AG10803 (cell line): ENCODE data around the gene EEFSEC.

Experiments used
- DNase-seq: peaks from one replicate; pipeline ENCODE4 v3.0.0; 2010; ENCODE audit warnings: low read depth
- H3K4me3 ChIP-seq: 2 replicates; pipeline ENCODE4 v1.5.1; 2011; ENCODE audit warnings: mild to moderate bottlenecking, low read length, control low read depth
- TF ChIP-seq, protein P1 (sequence below): conservative IDR thresholded peaks from 2 replicates; pipeline ENCODE4 v1.5.1; 2011; ENCODE audit warnings: mild to moderate bottlenecking, low read length, control low read depth, inconsistent platforms

Gene EEFSEC

DNA sequence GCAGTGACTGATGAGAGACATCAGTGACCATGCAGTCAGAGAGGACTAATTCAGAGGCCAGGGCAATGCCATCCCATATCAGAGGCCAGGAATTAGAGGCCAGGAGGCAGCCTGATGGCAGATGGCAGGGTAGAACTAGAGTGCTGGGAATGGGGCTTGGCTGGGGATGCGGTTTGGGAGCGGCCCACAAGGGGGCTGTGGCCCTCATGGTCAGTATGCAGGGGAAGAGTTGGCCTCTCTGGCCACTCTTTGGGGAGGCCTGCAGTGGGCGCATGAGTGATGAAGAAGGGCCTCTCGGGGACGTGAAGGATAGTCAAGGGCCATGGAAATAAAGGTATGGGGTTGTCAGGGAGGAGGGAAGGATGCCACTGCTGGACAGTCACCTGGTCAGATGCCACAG is 101.7 kb downstream of the EEFSEC start:
- TF ChIP-seq, protein P1, sequence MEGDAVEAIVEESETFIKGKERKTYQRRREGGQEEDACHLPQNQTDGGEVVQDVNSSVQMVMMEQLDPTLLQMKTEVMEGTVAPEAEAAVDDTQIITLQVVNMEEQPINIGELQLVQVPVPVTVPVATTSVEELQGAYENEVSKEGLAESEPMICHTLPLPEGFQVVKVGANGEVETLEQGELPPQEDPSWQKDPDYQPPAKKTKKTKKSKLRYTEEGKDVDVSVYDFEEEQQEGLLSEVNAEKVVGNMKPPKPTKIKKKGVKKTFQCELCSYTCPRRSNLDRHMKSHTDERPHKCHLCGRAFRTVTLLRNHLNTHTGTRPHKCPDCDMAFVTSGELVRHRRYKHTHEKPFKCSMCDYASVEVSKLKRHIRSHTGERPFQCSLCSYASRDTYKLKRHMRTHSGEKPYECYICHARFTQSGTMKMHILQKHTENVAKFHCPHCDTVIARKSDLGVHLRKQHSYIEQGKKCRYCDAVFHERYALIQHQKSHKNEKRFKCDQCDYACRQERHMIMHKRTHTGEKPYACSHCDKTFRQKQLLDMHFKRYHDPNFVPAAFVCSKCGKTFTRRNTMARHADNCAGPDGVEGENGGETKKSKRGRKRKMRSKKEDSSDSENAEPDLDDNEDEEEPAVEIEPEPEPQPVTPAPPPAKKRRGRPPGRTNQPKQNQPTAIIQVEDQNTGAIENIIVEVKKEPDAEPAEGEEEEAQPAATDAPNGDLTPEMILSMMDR, result no peak
- no peak for DNase-seq

DNA sequence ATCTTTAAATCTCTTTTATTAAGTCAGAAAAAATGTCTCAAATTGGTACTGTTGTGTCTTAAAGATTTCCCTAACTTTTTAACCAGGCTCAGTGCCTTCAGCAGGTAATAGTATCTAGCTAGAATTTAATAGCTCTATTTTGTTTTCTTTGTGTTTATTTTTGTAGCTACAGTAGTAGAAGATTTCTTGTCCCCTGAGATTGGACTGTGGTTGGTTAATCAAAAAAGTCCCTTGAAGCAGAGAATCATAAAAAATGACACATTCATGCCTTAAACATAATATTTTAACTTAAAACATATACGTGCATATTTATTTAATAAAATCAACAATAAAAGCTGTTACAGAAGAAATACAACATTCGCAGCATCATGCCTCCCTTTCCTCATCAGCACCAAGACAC is 102.8 kb downstream of the EEFSEC start:
- H3K4me3 ChIP-seq, result no peak overlapping the region
- DNase-seq, result no peak
- TF ChIP-seq, protein P1, result no peak

More for the DNA sequence above, 101.7 kb downstream of the EEFSEC start:
- no peak overlapping the region for H3K4me3 ChIP-seq

DNA sequence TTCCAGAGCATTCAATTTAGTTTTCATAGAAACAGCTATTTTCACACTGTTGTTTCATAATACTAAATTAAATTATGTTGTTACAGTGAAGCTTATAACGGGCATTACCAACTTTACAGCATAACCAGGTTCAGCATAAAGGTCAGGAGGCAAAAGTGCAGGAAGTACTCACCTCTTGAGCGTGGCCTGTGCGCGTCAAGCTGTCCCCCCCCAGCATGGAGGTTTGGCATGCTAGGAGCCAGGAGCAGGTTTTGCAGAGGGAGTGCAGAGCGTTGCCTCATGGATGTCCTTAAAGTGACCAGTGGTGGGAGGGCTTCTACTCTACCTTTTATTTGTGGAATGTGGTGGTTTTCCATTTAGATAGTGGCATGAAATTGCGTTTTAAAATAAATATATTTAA is 104.4 kb downstream of the EEFSEC start:
- DNase-seq, result no peak
- no peak overlapping the region for H3K4me3 ChIP-seq
- TF ChIP-seq, protein P1, result no peak

DNA sequence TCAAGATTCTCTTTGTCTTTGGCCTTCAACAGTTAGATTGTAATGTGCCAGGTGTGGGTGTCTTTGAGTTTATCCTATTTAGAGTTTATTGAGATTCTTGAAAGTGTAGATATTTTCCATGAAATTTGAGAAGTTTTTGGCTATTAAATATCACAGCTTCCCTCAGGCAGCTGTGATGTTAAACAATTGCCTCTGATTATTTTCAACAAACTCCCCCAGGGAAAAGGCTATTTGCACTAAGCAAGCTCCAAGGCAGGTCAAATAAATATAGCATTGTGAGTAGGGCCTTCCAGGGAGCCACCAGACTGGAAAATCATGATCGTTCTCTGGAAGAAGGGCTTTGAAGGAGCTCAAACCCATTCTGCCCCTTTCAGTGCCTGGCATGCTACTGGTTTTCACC is 107.0 kb downstream of the EEFSEC start:
- H3K4me3 ChIP-seq, result no peak overlapping the region
- no peak for DNase-seq
- TF ChIP-seq, protein P1, result no peak

DNA sequence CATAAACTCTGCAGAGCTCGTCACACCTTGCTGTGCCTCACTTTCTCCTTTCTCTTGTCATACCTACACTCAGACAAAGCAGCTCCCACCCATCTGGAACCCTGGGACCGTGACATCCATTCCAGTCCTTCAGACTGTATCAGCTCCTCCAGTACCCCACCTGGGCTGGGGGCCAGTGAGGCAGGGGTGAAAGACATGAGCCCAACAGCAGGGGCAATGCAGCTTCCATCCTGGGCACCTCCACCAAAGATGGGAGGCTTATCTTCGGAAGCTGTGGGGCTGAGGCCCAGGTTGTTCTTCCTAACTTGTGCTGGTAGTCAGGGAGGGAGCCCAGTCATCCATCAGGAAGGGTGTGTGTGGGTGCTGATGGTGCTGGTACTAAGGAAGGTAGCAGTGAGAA is 109.2 kb downstream of the EEFSEC start:
- no peak for DNase-seq
- no peak overlapping the region for H3K4me3 ChIP-seq
- TF ChIP-seq, protein P1, result no peak

DNA sequence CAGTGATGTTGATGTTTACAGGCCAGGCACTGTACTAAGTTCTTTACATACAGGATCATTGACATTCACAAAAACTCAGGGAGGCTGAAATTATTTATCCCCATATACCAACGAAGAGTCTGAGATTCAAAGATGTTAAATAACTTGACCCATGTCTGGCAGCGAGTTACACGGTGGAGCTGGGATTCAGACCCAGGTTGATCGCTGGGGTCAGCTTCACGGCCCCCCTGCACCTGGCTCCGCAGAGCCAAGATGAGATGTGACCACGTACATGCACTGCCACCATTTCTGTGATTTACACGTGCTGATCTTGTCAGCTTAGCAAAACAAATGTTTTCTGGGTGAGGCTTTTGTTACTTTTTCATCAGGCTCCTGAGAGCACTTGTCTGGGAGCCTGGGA is 109.8 kb downstream of the EEFSEC start:
- TF ChIP-seq, protein P1, result no peak
- H3K4me3 ChIP-seq, result no peak overlapping the region
- no peak for DNase-seq

DNA sequence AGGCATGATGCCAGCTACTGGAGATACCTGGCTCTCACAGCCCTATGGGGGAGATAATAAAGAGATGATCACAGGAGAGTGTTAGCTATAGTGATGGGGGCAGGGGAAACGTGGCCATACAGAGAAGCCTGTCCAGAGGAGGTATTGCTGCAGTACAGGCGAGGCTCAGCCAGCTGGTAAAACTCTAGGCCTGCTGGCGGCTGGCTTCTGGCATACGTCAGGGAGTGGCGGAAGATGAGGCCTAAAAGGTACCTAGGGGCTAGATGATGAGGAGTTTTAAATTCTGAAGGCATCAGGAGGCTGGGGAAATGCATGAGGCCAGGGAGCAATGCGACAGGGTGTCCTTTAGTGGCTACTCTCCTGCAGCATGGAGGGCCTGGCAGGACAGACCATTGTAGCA is 110.7 kb downstream of the EEFSEC start:
- H3K4me3 ChIP-seq, result no peak overlapping the region
- TF ChIP-seq, protein P1, result no peak
- DNase-seq, result no peak
